ENCODE measurements around the gene CPNE5. TPM values are rescaled to one million over a fixed set of nuclear protein-coding genes. Genes with fewer than 3 reads are reported as not detected.

Gene CPNE5
- total and polyA plus RNA-seq, 8 donors, result 1.2 to 15.9 (median 2.4) TPM; not detected in 1

DNA sequence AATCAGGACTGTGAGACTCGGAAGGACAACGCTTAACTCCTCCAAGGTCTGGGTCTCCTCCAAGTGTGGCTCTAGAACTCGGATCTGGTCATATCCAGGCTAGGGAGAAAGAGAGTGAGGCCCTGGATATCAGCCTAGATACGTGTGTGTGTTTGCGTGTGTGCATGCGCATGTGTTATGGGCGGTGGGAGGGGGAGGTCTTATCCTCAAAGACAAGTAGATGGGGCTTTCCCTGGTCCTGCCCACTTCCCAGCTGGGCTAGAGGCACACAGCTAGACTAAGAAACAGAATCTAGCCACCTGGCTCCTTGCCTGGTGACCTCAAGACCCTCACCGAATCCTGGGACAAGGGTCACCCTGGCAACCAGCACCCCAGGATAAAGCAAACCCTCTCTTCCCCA is 13.2 kb downstream of the CPNE5 start:
- H3K27me3 ChIP-seq, result no peaks in the 10 kb centered on the region
- peak in 1 of 2 donors; percentile 51 for DNase-seq
- no peaks in the 10 kb centered on the region for H3K36me3 ChIP-seq
- H3K4me3 ChIP-seq, result no peak overlapping the region
- 67 to 85% (median 72%) methylated on average over 8 of the region's 8 CpGs for WGBS, 5 donors
- TF ChIP-seq POLR2AphosphoS5 (IDR thresholded peaks at IDR 0.05) (no peak), EP300 (IDR thresholded peaks at IDR 0.05) (no peak), POLR2A (IDR thresholded peaks at IDR 0.05) (no peak)
- TF ChIP-seq, protein P1, sequence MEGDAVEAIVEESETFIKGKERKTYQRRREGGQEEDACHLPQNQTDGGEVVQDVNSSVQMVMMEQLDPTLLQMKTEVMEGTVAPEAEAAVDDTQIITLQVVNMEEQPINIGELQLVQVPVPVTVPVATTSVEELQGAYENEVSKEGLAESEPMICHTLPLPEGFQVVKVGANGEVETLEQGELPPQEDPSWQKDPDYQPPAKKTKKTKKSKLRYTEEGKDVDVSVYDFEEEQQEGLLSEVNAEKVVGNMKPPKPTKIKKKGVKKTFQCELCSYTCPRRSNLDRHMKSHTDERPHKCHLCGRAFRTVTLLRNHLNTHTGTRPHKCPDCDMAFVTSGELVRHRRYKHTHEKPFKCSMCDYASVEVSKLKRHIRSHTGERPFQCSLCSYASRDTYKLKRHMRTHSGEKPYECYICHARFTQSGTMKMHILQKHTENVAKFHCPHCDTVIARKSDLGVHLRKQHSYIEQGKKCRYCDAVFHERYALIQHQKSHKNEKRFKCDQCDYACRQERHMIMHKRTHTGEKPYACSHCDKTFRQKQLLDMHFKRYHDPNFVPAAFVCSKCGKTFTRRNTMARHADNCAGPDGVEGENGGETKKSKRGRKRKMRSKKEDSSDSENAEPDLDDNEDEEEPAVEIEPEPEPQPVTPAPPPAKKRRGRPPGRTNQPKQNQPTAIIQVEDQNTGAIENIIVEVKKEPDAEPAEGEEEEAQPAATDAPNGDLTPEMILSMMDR (IDR thresholded peaks at IDR 0.05), result no peak
- no peak overlapping the region for H3K27ac ChIP-seq
- no peaks in the 10 kb centered on the region for H3K9me3 ChIP-seq
- H3K4me1 ChIP-seq, result peaks cover 9 to 29% (median 16%) of the 10 kb centered on the region in 4 donors
- intact Hi-C loops (cut with DNase I; ENCODE audit: low total_unique reads), result no loop called here

DNA sequence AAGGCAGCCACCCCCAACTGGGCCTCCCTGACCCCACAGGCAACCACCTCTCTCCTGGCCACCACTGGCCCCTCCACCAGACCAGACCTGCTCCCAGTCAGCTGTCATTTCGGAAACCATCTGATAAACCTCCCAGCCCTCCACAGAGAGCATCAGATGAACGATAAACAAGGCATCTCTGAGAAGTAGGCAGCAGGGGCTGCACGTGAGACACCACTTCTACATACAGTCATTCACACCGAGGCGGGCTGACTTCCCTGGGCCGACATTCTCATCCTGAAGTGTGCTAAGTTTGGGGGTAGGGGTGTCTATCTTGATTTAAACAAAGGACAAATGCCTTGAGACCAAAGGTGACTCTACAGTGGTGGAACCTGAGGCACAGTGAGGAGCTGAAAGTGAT is 13.8 kb downstream of the CPNE5 start:
- TF ChIP-seq POLR2AphosphoS5 (IDR thresholded peaks at IDR 0.05) (no peak), POLR2A (IDR thresholded peaks at IDR 0.05) (no peak), EP300 (IDR thresholded peaks at IDR 0.05) (no peak)
- TF ChIP-seq, protein P1 (IDR thresholded peaks at IDR 0.05), result no peak
- 79 to 84% (median 81%) methylated on average over 6 of the region's 6 CpGs for WGBS, 5 donors
- no peaks in the 10 kb centered on the region for H3K36me3 ChIP-seq
- intact Hi-C loops (cut with DNase I; ENCODE audit: low total_unique reads), result no loop called here
- no peak for DNase-seq
- no peak overlapping the region for H3K4me3 ChIP-seq
- H3K4me1 ChIP-seq, result peaks cover 7 to 25% (median 14%) of the 10 kb centered on the region in 4 donors
- H3K27me3 ChIP-seq, result no peaks in the 10 kb centered on the region
- H3K9me3 ChIP-seq, result no peaks in the 10 kb centered on the region
- H3K27ac ChIP-seq, result no peak overlapping the region

DNA sequence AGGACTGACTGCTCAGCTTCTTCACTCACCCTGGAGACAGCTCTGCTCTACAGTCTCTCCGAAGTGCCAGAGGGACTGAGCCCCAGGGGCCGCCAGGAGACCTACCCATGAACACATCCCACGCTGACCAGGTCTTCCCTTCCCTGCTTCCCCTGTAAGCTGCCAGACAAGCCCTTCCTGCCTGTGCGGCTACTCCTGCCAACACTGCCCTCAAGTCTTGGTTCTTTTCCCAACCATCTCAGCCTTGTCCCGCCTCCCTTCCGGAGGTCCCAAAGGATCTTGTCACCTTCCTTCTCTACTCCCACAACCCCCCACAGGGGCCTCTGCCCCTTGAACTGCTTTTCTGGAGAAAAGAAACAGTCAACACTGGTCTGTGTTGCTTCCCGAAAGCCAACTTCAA is 15.0 kb downstream of the CPNE5 start:
- H3K27me3 ChIP-seq, result no peaks in the 10 kb centered on the region
- peak overlapping the region in 4 of 5 donors; percentile 18 to 48 (median 28) for H3K27ac ChIP-seq
- no peak for TF ChIP-seq POLR2A (IDR thresholded peaks at IDR 0.05)
- TF ChIP-seq EP300 (IDR thresholded peaks at IDR 0.05), result no peak
- TF ChIP-seq, protein P1 (IDR thresholded peaks at IDR 0.05), result no peak
- TF ChIP-seq POLR2AphosphoS5 (IDR thresholded peaks at IDR 0.05), result no peak
- H3K4me1 ChIP-seq, result peaks cover 0 to 13% (median 3%) of the 10 kb centered on the region in 4 donors
- no peaks in the 10 kb centered on the region for H3K36me3 ChIP-seq
- no peak for DNase-seq
- intact Hi-C loops (cut with DNase I; ENCODE audit: low total_unique reads), result no loop called here
- no peaks in the 10 kb centered on the region for H3K9me3 ChIP-seq
- no peak overlapping the region for H3K4me3 ChIP-seq
- 71 to 89% (median 78%) methylated on average over 7 of the region's 7 CpGs for WGBS, 5 donors

DNA sequence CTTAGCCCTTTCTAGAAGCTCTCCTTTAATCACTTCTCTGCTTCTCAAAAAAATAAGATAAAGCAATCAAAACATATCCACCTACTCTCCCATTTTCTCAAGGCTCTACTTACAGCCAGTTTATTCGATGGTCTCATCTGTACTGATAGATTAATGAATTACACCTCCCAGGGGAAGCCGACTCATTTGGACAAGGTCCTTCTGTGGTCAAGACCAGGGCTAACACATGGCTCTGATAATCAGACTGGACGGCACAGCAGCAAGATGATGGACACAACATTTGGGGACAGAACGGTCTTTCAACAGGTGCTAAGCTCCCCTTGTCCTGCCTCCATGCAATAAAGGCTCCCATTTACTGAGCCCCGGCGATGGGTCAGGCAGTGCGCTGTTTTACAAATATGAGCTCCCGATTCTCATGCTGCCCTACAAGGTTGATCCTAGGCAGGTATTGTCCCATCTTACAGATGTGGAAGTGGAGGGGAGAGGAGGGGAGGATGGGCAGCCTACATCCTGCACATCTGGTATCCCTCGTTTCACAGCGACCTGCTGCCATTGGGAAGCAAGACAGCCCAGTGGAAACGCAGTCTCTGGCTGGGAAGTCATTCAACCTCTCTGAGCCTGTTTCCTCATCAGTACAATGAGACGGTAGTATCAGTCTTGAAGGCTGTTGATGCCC is 15.7 kb downstream of the CPNE5 start:
- no peaks in the 10 kb centered on the region for H3K9me3 ChIP-seq
- H3K4me1 ChIP-seq, result peaks cover 0 to 12% (median 3%) of the 10 kb centered on the region in 4 donors
- no peak overlapping the region for H3K4me3 ChIP-seq
- no peak for TF ChIP-seq POLR2A (IDR thresholded peaks at IDR 0.05)
- no peak for TF ChIP-seq POLR2AphosphoS5 (IDR thresholded peaks at IDR 0.05)
- TF ChIP-seq, protein P1 (IDR thresholded peaks at IDR 0.05), result no peak
- TF ChIP-seq EP300 (IDR thresholded peaks at IDR 0.05), result no peak
- DNase-seq, result no peak
- H3K36me3 ChIP-seq, result no peaks in the 10 kb centered on the region
- no peaks in the 10 kb centered on the region for H3K27me3 ChIP-seq
- peak overlapping the region in 4 of 5 donors; percentile 14 to 48 (median 30) for H3K27ac ChIP-seq
- intact Hi-C loops (cut with DNase I; ENCODE audit: low total_unique reads), result no loop called here
- 86 to 93% (median 88%) methylated on average over 12 of the region's 12 CpGs for WGBS, 5 donors

All from stomach (tissue), 9 donors.